GM21515 (cell line): ENCODE results near the gene PAOX.
"Not testable (repeated sequence)": the region's sequence is repeated elsewhere in the genome, so short reads cannot be mapped to it uniquely, and the experiment has no call there.

ENCODE experiments used
- ATAC-seq: cut with Tn5 transposase; IDR thresholded peaks from one replicate; pipeline ENCODE4 v1.9.1; 2021; ENCODE audit not compliant: unreplicated experiment

PAOX gene

GRCh38 chr10:133362846-133363245 lies 16.2 kb upstream of the PAOX start:
- ATAC-seq = no peak

DNA sequence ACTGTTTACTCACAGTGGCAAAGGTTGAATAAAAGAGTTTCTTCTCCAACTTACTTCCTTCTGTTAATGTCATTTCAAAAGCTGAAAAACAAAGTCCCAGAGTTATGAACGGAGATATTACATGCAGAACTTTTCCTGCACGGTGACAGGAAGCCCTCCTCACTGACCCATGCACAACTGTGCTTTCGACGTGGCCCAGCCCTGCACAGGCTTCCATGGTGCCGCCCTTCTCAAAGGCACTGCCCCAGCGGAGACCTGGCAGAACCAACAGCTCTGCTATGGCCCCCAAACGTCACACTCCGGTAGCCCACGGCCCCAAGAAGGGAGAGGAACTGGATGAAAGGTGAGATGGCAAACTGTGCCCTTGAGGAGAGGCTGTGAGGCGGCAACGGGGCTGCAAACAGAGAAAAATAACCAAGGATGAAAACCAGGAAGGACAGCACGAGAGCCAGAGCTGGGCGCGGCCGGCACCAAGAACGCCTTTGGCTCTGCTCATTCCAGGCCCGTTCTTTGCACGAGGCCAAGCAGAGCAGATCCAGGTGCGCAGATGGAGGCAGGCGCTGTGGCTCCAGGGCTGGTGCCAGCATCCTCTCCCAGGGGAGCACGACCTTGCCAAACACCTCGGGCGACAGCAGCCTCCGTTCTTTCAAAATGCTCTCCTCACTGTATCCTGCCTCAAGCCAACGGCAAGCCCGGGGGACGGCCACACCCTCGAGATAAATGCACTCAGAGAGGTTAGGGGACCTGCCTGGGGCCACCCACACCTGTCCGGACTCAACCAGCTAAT lies 14.2 kb upstream of the PAOX start:
- no peak for ATAC-seq

DNA sequence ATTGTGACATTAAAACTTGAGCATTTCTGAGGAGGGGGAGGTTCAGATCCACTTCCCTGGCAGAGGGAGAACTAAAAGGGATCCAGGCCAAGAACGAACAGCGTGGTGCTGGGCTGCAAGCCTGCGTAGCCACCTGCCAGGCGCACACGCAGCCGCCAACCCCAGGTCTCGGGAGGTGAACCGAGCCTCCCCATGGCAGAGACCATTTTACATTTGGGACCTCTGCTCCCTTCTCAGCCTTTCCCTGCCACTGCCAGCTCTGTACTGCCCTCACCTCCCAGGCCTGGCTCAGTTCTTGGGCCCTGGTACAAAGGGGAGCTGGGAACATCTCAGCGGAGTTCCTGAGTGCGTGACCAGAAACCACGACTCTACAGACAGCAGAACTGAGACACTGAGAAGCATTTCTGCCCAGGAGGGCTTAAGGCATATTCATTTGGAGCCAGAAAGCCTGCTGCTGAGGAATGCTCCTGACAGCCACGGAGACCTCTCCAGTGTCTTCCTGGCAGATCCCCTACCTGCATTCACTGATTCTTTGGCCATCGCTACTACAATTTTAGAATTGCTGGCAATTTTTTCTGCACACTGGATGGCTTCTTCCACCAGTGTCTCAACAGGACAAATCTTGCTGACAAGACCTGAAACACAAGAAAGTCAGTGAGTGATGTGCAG lies 13.5 kb upstream of the PAOX start:
- ATAC-seq = no peak

DNA sequence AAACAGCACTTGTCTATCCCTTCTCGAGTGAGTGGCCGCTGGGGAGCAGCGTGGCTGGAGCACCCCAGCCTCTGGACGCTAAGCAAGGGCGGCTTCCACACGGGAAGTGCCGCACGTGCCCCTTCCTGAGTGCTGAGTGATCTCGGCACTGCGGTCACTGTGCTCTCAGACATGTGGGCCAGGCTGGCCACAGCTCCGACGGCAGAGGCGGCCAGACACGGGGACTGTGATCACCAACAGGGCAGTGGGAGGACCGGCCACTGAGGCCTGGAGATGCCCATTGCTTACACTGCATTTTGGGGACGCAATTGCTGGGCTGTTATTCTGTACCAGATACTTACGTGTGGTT lies 13.0 kb upstream of the PAOX start:
- ATAC-seq = no peak

GRCh38 chr10:133366751-133367150 lies 12.3 kb upstream of the PAOX start:
- ATAC-seq = no peak

- not testable (repeated sequence) for ATAC-seq
Measured at GRCh38 chr10:133367461-133367860, 11.6 kb upstream of the PAOX start.

GRCh38 chr10:133368153-133368552 lies 10.9 kb upstream of the PAOX start:
- ATAC-seq = no peak

- no peak for ATAC-seq
Measured at GRCh38 chr10:133370030-133370786, 8.9 kb upstream of the PAOX start.

GRCh38 chr10:133372507-133372906 lies 6.6 kb upstream of the PAOX start:
- ATAC-seq = no peak

DNA sequence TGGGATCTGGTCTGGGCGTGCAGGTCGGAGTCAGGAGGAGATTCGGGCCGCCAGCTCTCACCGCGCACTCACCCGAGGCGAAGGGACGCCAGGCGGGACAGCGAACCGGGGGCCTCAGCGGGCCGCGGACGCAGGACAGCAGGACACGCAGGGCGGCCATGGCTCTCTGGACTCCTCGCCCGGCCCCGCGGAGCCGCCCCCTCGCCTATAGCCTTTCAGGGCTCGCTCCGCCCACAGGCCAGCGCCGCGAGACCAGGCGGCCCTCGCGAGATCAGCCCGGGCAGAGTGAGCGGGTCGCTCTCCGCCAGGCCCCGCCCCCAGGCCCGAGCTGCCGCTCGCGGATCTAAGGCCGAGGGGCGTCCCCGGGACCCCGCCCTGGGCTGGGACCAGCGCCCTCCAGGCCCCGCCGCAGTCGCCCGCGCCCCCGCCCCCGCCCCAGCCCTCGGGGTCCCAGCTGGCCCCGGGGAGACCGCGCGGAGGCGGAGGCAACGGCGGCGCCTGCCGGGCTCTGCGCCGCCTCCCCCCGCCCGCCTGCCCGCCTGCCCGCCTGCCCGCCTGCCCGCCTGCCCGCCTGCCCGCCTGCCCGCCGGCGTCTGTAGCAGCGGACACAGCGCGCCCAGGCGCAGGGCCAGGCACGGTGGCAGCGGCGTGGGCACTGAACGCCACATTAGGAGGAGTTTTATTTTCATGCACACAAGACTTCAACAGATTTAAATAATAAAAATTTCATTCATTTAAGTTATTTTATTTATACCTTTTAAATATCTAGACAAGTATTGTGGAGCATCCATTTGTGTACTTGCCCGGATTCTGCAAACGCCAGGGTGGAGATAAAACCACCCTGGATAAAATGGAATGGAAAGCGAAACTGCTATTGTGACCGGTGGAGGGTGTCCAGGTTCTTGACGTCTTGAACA lies 5.6 kb upstream of the PAOX start, which contains the start of gene ECHS1:
Gene ECHS1, minus strand, starts transcription at position 181 of the 917 bp plus-strand sequence. Its CDS starts 21 bp downstream, at position 160.
- ATAC-seq = peak; percentile 99

DNA sequence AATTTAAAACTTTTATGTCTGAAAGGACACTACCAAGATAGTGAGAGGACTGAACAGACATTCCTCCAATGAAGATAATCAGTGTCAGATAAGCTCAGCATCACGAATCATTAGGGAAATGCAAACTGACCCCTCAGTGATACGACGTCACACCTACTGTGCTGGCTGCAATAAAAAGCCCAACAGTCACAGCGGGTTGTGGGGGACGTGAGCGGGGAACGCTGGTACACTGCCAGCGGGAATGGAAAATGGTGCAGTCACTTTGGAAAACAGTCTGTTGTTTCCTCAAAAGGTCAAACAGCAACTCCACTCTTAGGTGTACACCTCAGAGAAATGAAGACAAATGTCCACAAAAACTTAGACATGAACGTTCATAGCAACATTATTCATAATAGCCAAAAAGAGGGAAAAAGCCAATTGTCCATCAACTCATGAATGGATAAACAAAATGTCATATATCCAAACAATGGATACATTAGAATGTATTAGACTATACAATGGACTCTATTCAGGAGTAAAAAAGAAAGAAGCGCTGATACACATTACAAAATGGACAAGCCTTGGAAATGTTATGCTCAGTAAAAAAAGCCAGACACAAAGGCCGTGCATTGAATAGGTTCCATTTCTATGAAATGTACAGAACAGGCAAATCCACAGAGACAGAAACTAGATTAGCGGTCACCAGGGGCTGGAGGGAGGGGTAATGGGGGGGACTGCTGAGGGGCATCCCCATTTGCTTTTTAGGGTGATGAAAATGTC lies 3.5 kb upstream of the PAOX start:
- ATAC-seq = no peak

DNA sequence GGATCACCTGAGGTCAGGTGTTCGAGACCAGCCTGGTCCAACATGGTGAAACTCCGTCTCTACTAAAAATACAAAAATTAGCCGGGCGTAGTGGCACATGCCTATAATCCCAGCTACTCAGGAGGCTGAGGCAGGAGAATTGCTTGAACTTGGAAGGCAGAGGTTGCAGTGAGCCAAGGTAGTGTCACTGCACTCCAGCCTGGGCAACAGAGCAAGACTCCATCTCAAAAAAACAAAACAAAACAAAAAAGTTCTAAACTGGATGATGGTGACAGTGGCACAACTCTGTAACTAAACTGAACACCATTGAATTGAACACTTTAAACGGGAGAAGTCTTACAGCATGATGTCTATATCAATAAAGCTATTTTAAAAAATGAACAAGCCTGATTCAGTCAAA lies 2.9 kb upstream of the PAOX start:
- ATAC-seq = not testable (repeated sequence)

GRCh38 chr10:133377025-133377817 lies 1.8 kb upstream of the PAOX start:
- no peak for ATAC-seq

GRCh38 chr10:133377818-133378250 lies 1.2 kb upstream of the PAOX start:
- ATAC-seq = no peak

- peak; percentile 39 for ATAC-seq
Measured at GRCh38 chr10:133378251-133379096, 588 bp upstream of the PAOX start.

DNA sequence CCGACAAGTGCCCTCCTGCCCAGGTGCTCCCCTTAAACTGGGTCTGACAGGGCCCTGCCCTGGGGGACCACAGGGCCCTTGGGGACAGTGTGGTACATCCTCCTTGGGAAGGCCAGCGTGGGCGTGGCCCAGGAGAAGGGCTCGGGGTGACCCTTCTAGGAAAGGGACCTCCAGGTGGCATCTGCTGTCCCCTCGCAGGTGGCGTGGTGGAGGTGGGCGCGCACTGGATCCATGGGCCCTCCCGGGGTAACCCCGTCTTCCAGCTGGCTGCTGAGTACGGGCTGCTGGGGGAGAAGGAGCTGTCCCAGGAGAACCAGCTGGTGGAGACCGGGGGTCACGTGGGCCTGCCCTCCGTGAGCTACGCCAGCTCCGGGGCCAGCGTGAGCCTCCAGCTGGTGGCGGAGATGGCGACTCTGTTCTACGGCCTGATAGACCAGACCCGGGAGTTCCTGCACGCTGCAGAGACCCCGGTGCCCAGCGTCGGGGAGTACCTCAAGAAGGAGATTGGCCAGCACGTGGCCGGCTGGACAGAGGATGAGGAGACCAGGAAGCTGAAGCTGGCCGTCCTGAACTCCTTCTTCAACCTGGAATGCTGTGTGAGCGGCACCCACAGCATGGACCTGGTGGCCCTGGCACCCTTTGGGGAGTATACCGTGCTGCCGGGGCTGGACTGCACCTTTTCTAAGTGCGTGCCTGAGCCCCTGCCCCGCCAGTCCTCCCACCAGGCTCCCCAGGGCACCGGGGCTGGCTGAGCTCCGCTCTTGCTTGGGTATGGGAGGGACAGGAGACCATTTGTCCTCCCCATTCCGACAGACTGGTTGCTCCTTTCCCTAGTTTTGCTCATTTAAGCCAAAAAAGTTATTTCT lies 972 bp downstream of the PAOX start:
- ATAC-seq = peak; percentile 2

- no peak for ATAC-seq
Measured at GRCh38 chr10:133381036-133381435, 2.0 kb downstream of the PAOX start.
